ENCODE data around the gene NTM.

NTM gene

DNA sequence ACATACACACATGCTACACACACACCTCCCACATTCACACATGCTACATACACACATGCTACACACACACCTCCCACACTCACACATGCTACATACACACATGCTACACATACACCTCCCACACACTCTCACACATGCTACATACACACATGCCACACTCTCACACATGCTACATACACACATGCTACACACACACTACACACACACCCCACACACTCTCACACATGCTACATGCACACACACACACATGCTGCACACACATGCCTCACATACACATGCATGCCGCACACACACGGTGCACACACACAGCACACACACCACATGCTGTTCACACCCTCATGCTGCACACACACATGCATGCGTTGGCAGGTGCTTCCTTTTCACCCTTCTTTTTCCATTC lies 495.4 kb downstream of the NTM start:
- TF ChIP-seq, protein P1, sequence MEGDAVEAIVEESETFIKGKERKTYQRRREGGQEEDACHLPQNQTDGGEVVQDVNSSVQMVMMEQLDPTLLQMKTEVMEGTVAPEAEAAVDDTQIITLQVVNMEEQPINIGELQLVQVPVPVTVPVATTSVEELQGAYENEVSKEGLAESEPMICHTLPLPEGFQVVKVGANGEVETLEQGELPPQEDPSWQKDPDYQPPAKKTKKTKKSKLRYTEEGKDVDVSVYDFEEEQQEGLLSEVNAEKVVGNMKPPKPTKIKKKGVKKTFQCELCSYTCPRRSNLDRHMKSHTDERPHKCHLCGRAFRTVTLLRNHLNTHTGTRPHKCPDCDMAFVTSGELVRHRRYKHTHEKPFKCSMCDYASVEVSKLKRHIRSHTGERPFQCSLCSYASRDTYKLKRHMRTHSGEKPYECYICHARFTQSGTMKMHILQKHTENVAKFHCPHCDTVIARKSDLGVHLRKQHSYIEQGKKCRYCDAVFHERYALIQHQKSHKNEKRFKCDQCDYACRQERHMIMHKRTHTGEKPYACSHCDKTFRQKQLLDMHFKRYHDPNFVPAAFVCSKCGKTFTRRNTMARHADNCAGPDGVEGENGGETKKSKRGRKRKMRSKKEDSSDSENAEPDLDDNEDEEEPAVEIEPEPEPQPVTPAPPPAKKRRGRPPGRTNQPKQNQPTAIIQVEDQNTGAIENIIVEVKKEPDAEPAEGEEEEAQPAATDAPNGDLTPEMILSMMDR (IDR thresholded peaks at IDR 0.05; ENCODE audit: poor library complexity, severe bottlenecking) = no peak
- Histone ChIP-seq H3K9me3 (ENCODE audit: severe bottlenecking) (no peaks in the 10 kb centered on the region), H3K4me3 (ENCODE audit: severe bottlenecking) (no peak overlapping the region), H3K36me3 (ENCODE audit: low read depth) (no peaks in the 10 kb centered on the region), H3K4me1 (ENCODE audit: insufficient read depth, poor library complexity, severe bottlenecking) (no peaks in the 10 kb centered on the region), H3K27me3 (ENCODE audit: insufficient read depth, poor library complexity, severe bottlenecking) (no peaks in the 10 kb centered on the region), H3K27ac (ENCODE audit: poor library complexity, severe bottlenecking) (no peak overlapping the region)
- ATAC-seq (ENCODE audit: low read depth) = no peak
- no peak for DNase-seq (ENCODE audit: low spot score)

DNA sequence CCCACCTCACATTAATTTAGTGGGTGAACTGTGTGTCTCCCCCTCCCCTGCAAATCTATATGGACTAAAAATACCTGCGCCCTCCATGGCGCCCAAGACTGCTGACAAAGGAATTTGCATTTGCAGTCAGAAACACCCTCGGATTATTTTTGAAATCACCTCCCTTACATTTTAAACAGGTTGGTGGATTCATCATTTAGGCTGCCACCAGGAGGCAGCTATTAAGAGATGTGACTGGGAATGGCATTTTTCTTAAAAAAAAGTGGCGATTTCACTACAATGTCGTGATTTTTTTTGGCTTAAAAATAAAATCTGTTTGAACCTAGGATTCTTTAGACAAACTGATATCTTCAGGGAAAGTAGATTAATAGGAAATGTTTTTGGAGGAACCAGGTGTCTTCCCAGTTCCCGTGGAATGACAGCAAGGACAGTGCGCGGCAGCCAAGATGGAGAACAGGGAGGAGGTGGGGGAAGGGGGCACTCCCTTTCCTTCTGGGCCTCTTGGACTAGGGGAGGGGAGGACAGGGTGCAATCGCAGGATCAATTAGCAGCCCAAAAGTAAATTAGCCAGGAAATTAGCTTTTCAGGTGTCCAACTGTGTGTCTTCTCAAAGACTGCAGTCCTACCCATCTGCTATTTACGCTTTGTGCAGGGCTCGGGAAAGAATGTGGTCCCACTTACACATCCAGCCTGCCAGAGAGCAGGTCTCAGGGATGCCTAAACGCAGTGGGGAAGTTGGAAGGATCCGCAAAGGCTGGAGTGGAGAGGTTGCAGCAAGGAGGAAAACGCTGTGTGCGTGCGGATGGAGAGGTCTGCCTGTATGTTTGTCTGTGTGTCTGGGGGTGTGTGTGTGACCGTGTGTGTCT lies 496.4 kb downstream of the NTM start:
- Histone ChIP-seq H3K4me1 (ENCODE audit: insufficient read depth, poor library complexity, severe bottlenecking) (no peaks in the 10 kb centered on the region), H3K27me3 (ENCODE audit: insufficient read depth, poor library complexity, severe bottlenecking) (no peaks in the 10 kb centered on the region), H3K27ac (ENCODE audit: poor library complexity, severe bottlenecking) (no peak overlapping the region), H3K4me3 (ENCODE audit: severe bottlenecking) (no peak overlapping the region), H3K9me3 (ENCODE audit: severe bottlenecking) (no peaks in the 10 kb centered on the region), H3K36me3 (ENCODE audit: low read depth) (no peaks in the 10 kb centered on the region)
- no peak for ATAC-seq (ENCODE audit: low read depth)
- TF ChIP-seq, protein P1 (IDR thresholded peaks at IDR 0.05; ENCODE audit: poor library complexity, severe bottlenecking) = no peak
- DNase-seq (ENCODE audit: low spot score) = no peak

DNA sequence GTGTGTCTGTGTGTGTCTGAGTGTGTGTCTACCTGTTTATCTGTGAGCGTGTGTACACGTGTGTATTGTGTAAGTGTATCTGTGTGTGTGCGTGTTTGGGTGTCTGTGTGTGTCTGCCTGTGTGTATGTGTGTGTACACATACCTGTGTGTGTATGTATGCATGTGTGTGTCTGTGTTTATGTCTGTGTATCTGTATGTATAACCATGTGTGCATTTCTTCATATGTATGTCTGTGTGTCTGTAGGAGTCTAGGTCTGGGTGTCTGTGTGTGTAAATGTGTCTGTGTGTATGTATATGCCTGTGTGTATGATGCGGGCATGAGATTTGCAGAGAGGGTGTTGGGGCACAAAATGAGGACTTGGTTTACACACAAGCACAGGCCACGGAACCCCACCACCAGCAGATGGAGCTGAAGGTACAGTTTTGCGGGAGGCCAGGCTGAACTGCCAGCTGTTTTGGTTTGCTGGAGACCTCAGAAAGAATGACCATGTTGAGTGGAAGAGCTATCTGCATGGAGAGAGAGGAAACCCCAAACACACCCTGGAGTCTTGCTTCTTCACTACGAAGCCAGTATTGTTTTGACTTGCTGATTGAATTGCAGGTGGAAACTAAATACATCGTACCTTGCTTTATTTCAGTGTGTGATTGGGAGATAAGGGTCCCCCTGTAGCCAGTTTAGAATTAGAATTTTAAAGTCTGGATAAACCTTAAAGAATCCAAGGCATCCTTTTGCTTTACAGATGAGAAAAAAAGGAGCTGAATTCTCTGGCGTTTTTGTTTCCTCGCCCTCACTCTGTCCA lies 497.2 kb downstream of the NTM start:
- H3K4me1 ChIP-seq (ENCODE audit: insufficient read depth, poor library complexity, severe bottlenecking) = no peaks in the 10 kb centered on the region
- H3K27ac ChIP-seq (ENCODE audit: poor library complexity, severe bottlenecking) = peak overlapping the region; percentile 1
- peak; percentile 92 for ATAC-seq (ENCODE audit: low read depth)
- no peak for DNase-seq (ENCODE audit: low spot score)
- no peaks in the 10 kb centered on the region for H3K9me3 ChIP-seq (ENCODE audit: severe bottlenecking)
- TF ChIP-seq, protein P1 (IDR thresholded peaks at IDR 0.05; ENCODE audit: poor library complexity, severe bottlenecking) = peak; percentile 90
- no peak overlapping the region for H3K4me3 ChIP-seq (ENCODE audit: severe bottlenecking)
- no peaks in the 10 kb centered on the region for H3K36me3 ChIP-seq (ENCODE audit: low read depth)
- H3K27me3 ChIP-seq (ENCODE audit: insufficient read depth, poor library complexity, severe bottlenecking) = no peaks in the 10 kb centered on the region

DNA sequence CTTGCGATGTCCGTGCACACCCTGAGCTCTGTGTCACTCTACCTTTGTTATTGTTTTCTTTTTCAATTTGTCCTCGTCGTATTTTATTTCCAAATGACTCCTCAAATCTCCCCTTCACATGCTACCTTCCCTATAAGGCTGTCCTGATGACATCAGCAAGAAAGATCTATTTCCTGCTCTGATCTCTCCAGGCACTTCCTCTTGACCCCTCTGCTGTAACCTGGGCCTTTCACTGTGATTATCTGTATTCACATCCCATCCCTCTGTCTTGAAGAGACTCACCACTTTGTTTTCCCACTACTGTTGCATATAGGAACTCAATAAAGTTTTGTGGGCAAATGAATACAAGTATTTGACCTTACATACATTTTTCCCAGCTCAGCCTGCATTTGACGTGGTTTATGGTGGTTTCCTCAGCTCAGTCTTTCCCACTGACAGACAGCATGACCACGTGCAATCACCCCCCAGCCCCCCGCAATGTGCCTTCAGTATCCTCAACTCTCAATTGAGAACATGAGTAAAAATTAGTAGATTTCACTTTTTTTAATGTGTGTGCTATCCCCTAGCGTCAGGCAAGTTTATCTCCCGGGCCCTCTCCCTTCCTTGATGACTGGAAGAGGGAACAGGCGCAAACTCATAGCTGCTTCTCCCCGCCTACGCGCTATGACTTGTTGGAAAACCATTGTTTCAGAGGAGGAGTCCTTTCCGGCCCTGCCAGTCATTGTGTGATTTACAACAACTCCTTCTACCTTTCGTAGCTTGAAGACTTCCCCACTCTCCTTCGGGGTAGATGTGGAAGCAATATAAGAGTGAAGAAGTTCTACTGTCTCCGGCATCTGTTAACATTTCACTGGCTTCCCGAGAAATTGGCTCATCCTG lies 498.5 kb downstream of the NTM start:
- H3K9me3 ChIP-seq (ENCODE audit: severe bottlenecking) = no peaks in the 10 kb centered on the region
- H3K4me3 ChIP-seq (ENCODE audit: severe bottlenecking) = no peak overlapping the region
- DNase-seq (ENCODE audit: low spot score) (no peak), ATAC-seq (ENCODE audit: low read depth) (no peak)
- H3K27ac ChIP-seq (ENCODE audit: poor library complexity, severe bottlenecking) = peak overlapping the region; percentile 1
- H3K27me3 ChIP-seq (ENCODE audit: insufficient read depth, poor library complexity, severe bottlenecking) = no peaks in the 10 kb centered on the region
- TF ChIP-seq, protein P1 (IDR thresholded peaks at IDR 0.05; ENCODE audit: poor library complexity, severe bottlenecking) = no peak
- H3K36me3 ChIP-seq (ENCODE audit: low read depth) = no peaks in the 10 kb centered on the region
- no peaks in the 10 kb centered on the region for H3K4me1 ChIP-seq (ENCODE audit: insufficient read depth, poor library complexity, severe bottlenecking)
